OCI-LY7 (cell line): ENCODE measurements around the gene AEBP2.

ENCODE experiments used
- EZH2phosphoT487 ChIP-seq: fragments of 200-600 bp; sonication (generic); IDR thresholded peaks from 2 replicates; pipeline ENCODE4 v1.6.1; 2018; ENCODE audit warnings: low read depth, borderline replicate concordance, mild to moderate bottlenecking, mixed run types, antibody characterized with exemption, low read length, moderate library complexity, mixed read lengths
- TF ChIP-seq, protein P1 (sequence below): fragments of 200-600 bp; sonication (generic); conservative IDR thresholded peaks from 2 replicates; pipeline ENCODE4 v1.5.1; 2014; ENCODE audit warnings: mild to moderate bottlenecking, antibody characterized with exemption, low read length, moderate library complexity, mixed read lengths

DNA sequence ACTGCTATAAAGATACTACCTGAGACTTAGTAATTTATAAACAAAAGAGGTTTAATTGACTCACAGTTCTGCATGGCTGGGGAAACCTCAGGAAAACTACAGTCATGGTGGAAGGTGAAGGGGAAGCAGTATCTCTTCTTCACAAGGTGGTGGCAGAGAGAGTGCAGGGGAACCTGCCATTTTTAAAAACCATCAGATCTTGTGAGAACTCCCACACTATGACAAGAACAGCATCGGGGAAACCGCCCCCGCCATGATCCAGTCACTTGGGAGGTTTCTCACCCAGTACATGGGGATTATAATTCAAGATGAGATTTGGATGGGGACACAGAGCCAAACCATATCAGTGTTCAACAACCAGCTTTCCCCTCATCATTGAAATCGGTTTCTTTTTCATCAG lies 49.9 kb downstream of the AEBP2 start:
- TF ChIP-seq, protein P1, sequence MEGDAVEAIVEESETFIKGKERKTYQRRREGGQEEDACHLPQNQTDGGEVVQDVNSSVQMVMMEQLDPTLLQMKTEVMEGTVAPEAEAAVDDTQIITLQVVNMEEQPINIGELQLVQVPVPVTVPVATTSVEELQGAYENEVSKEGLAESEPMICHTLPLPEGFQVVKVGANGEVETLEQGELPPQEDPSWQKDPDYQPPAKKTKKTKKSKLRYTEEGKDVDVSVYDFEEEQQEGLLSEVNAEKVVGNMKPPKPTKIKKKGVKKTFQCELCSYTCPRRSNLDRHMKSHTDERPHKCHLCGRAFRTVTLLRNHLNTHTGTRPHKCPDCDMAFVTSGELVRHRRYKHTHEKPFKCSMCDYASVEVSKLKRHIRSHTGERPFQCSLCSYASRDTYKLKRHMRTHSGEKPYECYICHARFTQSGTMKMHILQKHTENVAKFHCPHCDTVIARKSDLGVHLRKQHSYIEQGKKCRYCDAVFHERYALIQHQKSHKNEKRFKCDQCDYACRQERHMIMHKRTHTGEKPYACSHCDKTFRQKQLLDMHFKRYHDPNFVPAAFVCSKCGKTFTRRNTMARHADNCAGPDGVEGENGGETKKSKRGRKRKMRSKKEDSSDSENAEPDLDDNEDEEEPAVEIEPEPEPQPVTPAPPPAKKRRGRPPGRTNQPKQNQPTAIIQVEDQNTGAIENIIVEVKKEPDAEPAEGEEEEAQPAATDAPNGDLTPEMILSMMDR = no peak
- TF ChIP-seq EZH2phosphoT487 = no peak
